Trophoblast cell (in vitro differentiated cells and primary cell): Measurements from ENCODE around the gene GPR137B.

Source experiments
- DNase-seq, 2 donors: peaks; one replicate each; pipeline ENCODE4 v3.0.0-alpha.2; 2016
- H2AFZ ChIP-seq: 2 replicates; pipeline ENCODE4 v1.6.1; 2013; ENCODE audit warnings: low read length, moderate library complexity, mild to moderate bottlenecking; ENCODE audit not compliant: insufficient read depth, poor library complexity
- H2AK5ac ChIP-seq: 2 replicates; pipeline ENCODE4 v1.6.1; 2013; ENCODE audit warnings: mild to moderate bottlenecking, low read length
- H2BK120ac ChIP-seq: 2 replicates; pipeline ENCODE4 v1.6.1; 2013; ENCODE audit warnings: low read length, mild to moderate bottlenecking, moderate library complexity; ENCODE audit not compliant: insufficient read depth, poor library complexity
- H2BK12ac ChIP-seq: 2 replicates; pipeline ENCODE4 v1.6.1; 2013; ENCODE audit warnings: mild to moderate bottlenecking, low read length, moderate library complexity
- H2BK5ac ChIP-seq: 2 replicates; pipeline ENCODE4 v1.6.1; 2013; ENCODE audit warnings: low read length, low read depth, moderate library complexity, mild to moderate bottlenecking; ENCODE audit not compliant: poor library complexity
- H3K14ac ChIP-seq: 2 replicates; pipeline ENCODE4 v1.6.1; 2013; ENCODE audit warnings: mild to moderate bottlenecking, low read length
- H3K18ac ChIP-seq: 2 replicates; pipeline ENCODE4 v1.6.1; 2013; ENCODE audit warnings: mild to moderate bottlenecking, low read length
- H3K23ac ChIP-seq: 2 replicates; pipeline ENCODE4 v1.6.1; 2013; ENCODE audit warnings: low read length
- H3K27ac ChIP-seq: 2 replicates; pipeline ENCODE4 v1.5.1; 2013; ENCODE audit warnings: low read depth, mild to moderate bottlenecking, inconsistent platforms, low read length, moderate library complexity
- H3K27me3 ChIP-seq: 2 replicates; pipeline ENCODE4 v1.6.1; 2013; ENCODE audit warnings: inconsistent platforms, mild to moderate bottlenecking, low read length, moderate library complexity; ENCODE audit not compliant: insufficient read depth
- H3K36me3 ChIP-seq, 2 experiments: 1 replicate in 1 of 2; 2 replicates in 1 of 2; pipeline ENCODE4 v1.6.1; 2013; ENCODE audit warnings: low read length in 2 of 2, mild to moderate bottlenecking in 2 of 2, moderate library complexity in 1 of 2; ENCODE audit not compliant: insufficient read depth in 2 of 2, control insufficient read depth in 1 of 2
- H3K4ac ChIP-seq: 2 replicates; pipeline ENCODE4 v1.6.1; 2013; ENCODE audit warnings: low read depth, mild to moderate bottlenecking, low read length, moderate library complexity
- H3K4me1 ChIP-seq, 2 experiments: 1 replicate in 1 of 2; 2 replicates in 1 of 2; pipeline ENCODE4 v1.6.1; 2013; ENCODE audit warnings: low read length in 2 of 2, mild to moderate bottlenecking in 2 of 2, moderate library complexity in 1 of 2; ENCODE audit not compliant: insufficient read depth in 2 of 2, control insufficient read depth in 1 of 2
- H3K4me2 ChIP-seq: 2 replicates; pipeline ENCODE4 v1.6.1; 2013; ENCODE audit warnings: inconsistent platforms, mild to moderate bottlenecking, low read length, moderate library complexity
- H3K4me3 ChIP-seq: 2 replicates; pipeline ENCODE4 v1.5.1; 2013; ENCODE audit warnings: mild to moderate bottlenecking, low read depth, low read length, inconsistent platforms
- H3K79me1 ChIP-seq: one replicate; pipeline ENCODE4 v1.6.1; 2013; ENCODE audit warnings: low read length
- H3K79me2 ChIP-seq: 2 replicates; pipeline ENCODE4 v1.6.1; 2013; ENCODE audit warnings: low read length, mild to moderate bottlenecking; ENCODE audit not compliant: control insufficient read depth, insufficient read depth, poor library complexity
- H3K9ac ChIP-seq: 2 replicates; pipeline ENCODE4 v1.6.1; 2013; ENCODE audit warnings: mild to moderate bottlenecking, low read length
- H3K9me3 ChIP-seq: 2 replicates; pipeline ENCODE4 v1.6.1; 2013; ENCODE audit warnings: low read depth, mild to moderate bottlenecking, control low read depth, inconsistent platforms, low read length; ENCODE audit not compliant: insufficient read depth
- H4K12ac ChIP-seq: 2 replicates; pipeline ENCODE4 v1.6.1; 2013; ENCODE audit warnings: low read depth, mild to moderate bottlenecking, low read length, moderate library complexity
- H4K8ac ChIP-seq: 2 replicates; pipeline ENCODE4 v1.6.1; 2013; ENCODE audit warnings: low read depth, mild to moderate bottlenecking, low read length, moderate library complexity
- H4K91ac ChIP-seq: one replicate; pipeline ENCODE4 v1.6.1; 2013; ENCODE audit warnings: low read depth, mild to moderate bottlenecking, low read length, moderate library complexity
- WGBS: extraction: QIAGEN DNeasy Blood & Tissue Kit; methylation state at CpG from one replicate; pipeline ENCODE4 v1.1.7; 2013; ENCODE audit warnings: missing lambda C conversion rate; ENCODE audit not compliant: insufficient read length, insufficient coverage; ENCODE audit errors: extremely low coverage; 5-methylcytosine and 5-hydroxymethylcytosine counted together

The GPR137B gene

DNA sequence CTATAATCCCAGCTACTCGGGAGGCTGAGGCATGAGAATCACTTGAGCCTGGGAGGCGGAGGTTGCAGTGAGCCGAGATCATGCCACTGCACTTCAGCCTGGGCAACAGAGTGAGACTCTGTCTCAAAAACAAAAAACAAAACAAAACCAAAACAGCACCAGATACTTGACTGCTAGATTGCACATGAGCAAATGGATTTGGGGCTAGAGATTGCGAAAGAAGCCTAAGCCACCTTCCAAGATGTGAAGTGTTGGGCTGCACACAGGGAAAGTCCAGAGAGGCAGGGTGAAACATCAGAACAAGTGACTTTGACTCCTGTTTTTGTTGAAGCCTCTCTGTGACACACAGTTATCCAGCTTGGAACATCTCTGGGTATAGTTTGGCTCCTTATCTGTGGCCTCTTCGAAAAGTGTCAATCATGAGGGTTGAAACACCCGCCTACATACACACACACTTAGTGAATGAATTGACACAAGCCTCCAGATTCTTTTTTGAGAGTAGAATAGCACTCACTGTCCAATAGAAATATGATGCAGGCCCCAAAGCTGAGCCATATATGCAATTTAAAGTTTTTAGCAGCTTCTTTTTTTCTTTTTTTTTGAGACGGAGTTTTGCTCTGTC is 34.2 kb upstream of the GPR137B start:
- no peaks in the 10 kb centered on the region for H3K27me3 ChIP-seq
- no peak overlapping the region for H2AK5ac ChIP-seq
- no peak overlapping the region for H3K27ac ChIP-seq
- no peaks in the 10 kb centered on the region for H3K36me3 ChIP-seq
- H3K9ac ChIP-seq, result no peak overlapping the region
- no peaks in the 10 kb centered on the region for H3K4me1 ChIP-seq
- WGBS, result no CpG with 5 or more reads among the region's 7 CpGs
- no peak overlapping the region for H2BK120ac ChIP-seq
- no peak overlapping the region for H3K23ac ChIP-seq
- no peak overlapping the region for H4K8ac ChIP-seq
- no peak overlapping the region for H3K4me2 ChIP-seq
- H3K14ac ChIP-seq, result no peak overlapping the region
- no peak overlapping the region for H2BK5ac ChIP-seq
- H2AFZ ChIP-seq, result no peak overlapping the region
- H3K79me2 ChIP-seq, result no peaks in the 10 kb centered on the region
- no peak overlapping the region for H3K18ac ChIP-seq
- DNase-seq, result no peak
- no peak overlapping the region for H2BK12ac ChIP-seq
- no peaks in the 10 kb centered on the region for H3K79me1 ChIP-seq
- no peak overlapping the region for H4K12ac ChIP-seq
- peaks cover 2% of the 10 kb centered on the region for H3K9me3 ChIP-seq
- H4K91ac ChIP-seq, result no peak overlapping the region
- no peak overlapping the region for H3K4me3 ChIP-seq
- H3K4ac ChIP-seq, result no peak overlapping the region

DNA sequence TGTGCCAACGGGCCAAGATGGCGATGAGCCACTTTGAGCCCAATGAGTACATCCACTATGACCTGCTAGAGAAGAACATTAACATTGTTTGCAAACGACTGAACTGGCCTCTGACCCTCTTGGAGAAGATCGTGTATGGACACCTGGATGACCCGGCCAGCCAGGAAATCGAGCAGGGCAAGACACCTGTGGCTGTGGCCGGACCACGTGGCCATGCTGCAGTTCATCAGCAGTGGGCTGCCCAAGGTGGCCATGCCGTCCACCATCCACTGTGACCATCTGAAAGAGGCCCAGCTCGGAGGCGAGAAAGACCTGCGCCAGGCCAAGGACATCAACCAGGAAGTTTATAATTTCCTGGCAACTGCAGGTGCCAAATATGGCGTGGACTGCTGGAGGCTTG is 32.2 kb upstream of the GPR137B start:
- no peaks in the 10 kb centered on the region for H3K4me1 ChIP-seq
- H4K91ac ChIP-seq, result no peak overlapping the region
- no peaks in the 10 kb centered on the region for H3K79me2 ChIP-seq
- no peak overlapping the region for H2AK5ac ChIP-seq
- no peaks in the 10 kb centered on the region for H3K36me3 ChIP-seq
- no peak for DNase-seq
- no peak overlapping the region for H3K9ac ChIP-seq
- H3K23ac ChIP-seq, result no peak overlapping the region
- H3K79me1 ChIP-seq, result no peaks in the 10 kb centered on the region
- no peak overlapping the region for H2AFZ ChIP-seq
- H3K14ac ChIP-seq, result no peak overlapping the region
- no peaks in the 10 kb centered on the region for H3K27me3 ChIP-seq
- no peak overlapping the region for H3K4ac ChIP-seq
- H3K27ac ChIP-seq, result no peak overlapping the region
- H4K12ac ChIP-seq, result no peak overlapping the region
- H3K4me3 ChIP-seq, result no peak overlapping the region
- H4K8ac ChIP-seq, result no peak overlapping the region
- H3K18ac ChIP-seq, result no peak overlapping the region
- no peak overlapping the region for H2BK12ac ChIP-seq
- peaks cover 2% of the 10 kb centered on the region for H3K9me3 ChIP-seq
- WGBS, result no CpG with 5 or more reads among the region's 13 CpGs
- no peak overlapping the region for H3K4me2 ChIP-seq
- no peak overlapping the region for H2BK5ac ChIP-seq
- no peak overlapping the region for H2BK120ac ChIP-seq

DNA sequence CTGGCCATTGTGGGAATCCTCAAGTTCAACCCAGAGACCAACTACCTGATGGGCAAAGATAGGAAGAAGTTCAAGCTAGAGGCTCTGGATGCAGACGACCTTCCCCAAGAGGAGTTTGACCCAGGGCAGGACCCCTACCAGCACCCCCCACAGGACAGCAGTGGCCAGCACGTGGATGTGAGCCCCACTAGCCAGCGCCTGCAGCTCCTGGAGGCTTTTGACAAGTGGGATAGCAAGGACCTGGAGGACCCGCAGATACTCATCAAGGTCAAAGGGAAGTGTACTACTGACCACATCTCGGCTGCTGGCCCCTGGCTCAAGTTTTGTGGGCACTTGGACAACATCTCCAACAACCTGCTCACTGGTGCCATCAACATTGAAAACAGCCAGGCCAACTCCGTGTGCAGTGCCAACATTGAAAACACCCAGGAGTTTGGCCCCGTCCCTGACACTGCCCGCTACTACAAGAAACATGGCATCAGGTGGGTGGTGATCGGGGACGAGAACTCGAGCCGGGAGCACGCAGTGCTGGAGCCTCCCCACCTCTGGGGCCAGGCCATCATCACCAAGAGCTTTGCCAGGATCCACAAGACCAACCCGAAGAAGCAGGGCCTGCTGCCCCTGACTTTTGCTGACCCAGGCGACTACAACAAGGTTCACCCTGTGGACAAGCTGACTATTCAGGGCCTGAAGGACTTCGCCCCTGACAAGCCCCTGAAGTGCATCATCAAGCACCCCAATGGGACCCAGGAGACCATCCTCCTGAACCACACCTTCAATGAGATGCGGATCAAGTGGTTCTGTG is 30.6 kb upstream of the GPR137B start:
- H4K12ac ChIP-seq, result no peak overlapping the region
- no CpG with 5 or more reads among the region's 17 CpGs for WGBS
- no peaks in the 10 kb centered on the region for H3K4me1 ChIP-seq
- no peak overlapping the region for H2BK5ac ChIP-seq
- no peak overlapping the region for H2BK12ac ChIP-seq
- no peaks in the 10 kb centered on the region for H3K36me3 ChIP-seq
- H3K27me3 ChIP-seq, result no peaks in the 10 kb centered on the region
- H3K14ac ChIP-seq, result no peak overlapping the region
- no peak overlapping the region for H3K4me2 ChIP-seq
- no peak overlapping the region for H2BK120ac ChIP-seq
- no peak overlapping the region for H3K27ac ChIP-seq
- H3K4me3 ChIP-seq, result no peak overlapping the region
- H3K79me1 ChIP-seq, result no peaks in the 10 kb centered on the region
- no peak overlapping the region for H4K8ac ChIP-seq
- no peak overlapping the region for H3K18ac ChIP-seq
- no peak overlapping the region for H2AFZ ChIP-seq
- H3K23ac ChIP-seq, result no peak overlapping the region
- no peak for DNase-seq
- no peak overlapping the region for H4K91ac ChIP-seq
- H3K9ac ChIP-seq, result no peak overlapping the region
- no peaks in the 10 kb centered on the region for H3K79me2 ChIP-seq
- no peak overlapping the region for H2AK5ac ChIP-seq
- peaks cover 2% of the 10 kb centered on the region for H3K9me3 ChIP-seq
- H3K4ac ChIP-seq, result no peak overlapping the region

DNA sequence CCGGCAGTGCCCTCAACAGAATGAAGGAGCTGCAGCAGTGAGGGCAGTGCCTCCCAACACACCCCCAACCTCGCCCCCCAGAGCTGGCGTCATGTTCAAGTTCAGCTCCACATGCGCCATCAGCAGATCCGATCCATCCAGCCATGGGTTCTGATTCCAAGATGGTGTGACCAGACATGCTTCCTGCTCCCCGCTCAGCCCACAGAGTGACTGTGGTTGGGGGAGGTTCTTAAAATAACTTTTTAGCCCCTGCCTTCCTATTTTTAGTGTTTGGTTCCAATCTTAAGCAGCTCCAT is 30.1 kb upstream of the GPR137B start:
- H3K36me3 ChIP-seq, result no peaks in the 10 kb centered on the region
- no peak overlapping the region for H2BK120ac ChIP-seq
- no peak overlapping the region for H3K27ac ChIP-seq
- no peaks in the 10 kb centered on the region for H3K27me3 ChIP-seq
- no peak overlapping the region for H2AK5ac ChIP-seq
- no peaks in the 10 kb centered on the region for H3K4me1 ChIP-seq
- no peak overlapping the region for H2BK12ac ChIP-seq
- no peak overlapping the region for H3K4me3 ChIP-seq
- H3K14ac ChIP-seq, result no peak overlapping the region
- H3K18ac ChIP-seq, result no peak overlapping the region
- no peak overlapping the region for H3K23ac ChIP-seq
- H3K4me2 ChIP-seq, result no peak overlapping the region
- WGBS, result no CpG with 5 or more reads among the region's 6 CpGs
- no peak overlapping the region for H3K9ac ChIP-seq
- peaks cover 2% of the 10 kb centered on the region for H3K9me3 ChIP-seq
- no peak overlapping the region for H4K8ac ChIP-seq
- DNase-seq, result no peak
- no peak overlapping the region for H3K4ac ChIP-seq
- no peaks in the 10 kb centered on the region for H3K79me2 ChIP-seq
- no peak overlapping the region for H2AFZ ChIP-seq
- no peak overlapping the region for H4K12ac ChIP-seq
- H3K79me1 ChIP-seq, result no peaks in the 10 kb centered on the region
- no peak overlapping the region for H4K91ac ChIP-seq
- no peak overlapping the region for H2BK5ac ChIP-seq
